ENCODE data around the gene TMEM121.

Gene TMEM121

GRCh38 chr14:105525861-105526775, at the start of gene TMEM121:
Gene TMEM121 (plus strand): TSS chr14:105526583. CDS start chr14:105528835, 2,252 bp downstream.
- no peak for DNase-seq (ENCODE audit: low spot score)
- no peak for FAIRE-seq

GRCh38 chr14:105476831-105477659, 49.3 kb upstream of the TMEM121 start:
- DNase-seq (ENCODE audit: low spot score) = no peak
- no peak for FAIRE-seq

GRCh38 chr14:105477660-105478397, 48.6 kb upstream of the TMEM121 start:
- FAIRE-seq = no peak

GRCh38 chr14:105478398-105479251, 47.8 kb upstream of the TMEM121 start:
- DNase-seq (ENCODE audit: low spot score) (no peak), FAIRE-seq (no peak)

More at GRCh38 chr14:105477660-105478397, 48.6 kb upstream of the TMEM121 start:
- no peak for DNase-seq (ENCODE audit: low spot score)

- no peak for DNase-seq (ENCODE audit: low spot score)
- no peak for FAIRE-seq
Observed at GRCh38 chr14:105479431-105480158, 46.8 kb upstream of the TMEM121 start.

- no peak for FAIRE-seq
- no peak for DNase-seq (ENCODE audit: low spot score)
Observed at GRCh38 chr14:105480199-105480746, 46.1 kb upstream of the TMEM121 start.

- DNase-seq (ENCODE audit: low spot score) = peak; percentile 72
- FAIRE-seq = no peak
Observed at GRCh38 chr14:105480807-105481801, 45.3 kb upstream of the TMEM121 start.

- DNase-seq (ENCODE audit: low spot score) = peak; percentile 91
- FAIRE-seq = no peak
Observed at GRCh38 chr14:105481886-105482457, 44.4 kb upstream of the TMEM121 start.

- no peak for DNase-seq (ENCODE audit: low spot score)
- no peak for FAIRE-seq
Observed at GRCh38 chr14:105482486-105483110, 43.8 kb upstream of the TMEM121 start.

GRCh38 chr14:105483300-105484068, 42.9 kb upstream of the TMEM121 start:
- FAIRE-seq = no peak
- no peak for DNase-seq (ENCODE audit: low spot score)

- FAIRE-seq = no peak
- no peak for DNase-seq (ENCODE audit: low spot score)
Observed at GRCh38 chr14:105484069-105484996, 42.0 kb upstream of the TMEM121 start.

GRCh38 chr14:105484997-105485393, 41.4 kb upstream of the TMEM121 start:
- no peak for FAIRE-seq
- no peak for DNase-seq (ENCODE audit: low spot score)

GRCh38 chr14:105485739-105486162, 40.6 kb upstream of the TMEM121 start:
- DNase-seq (ENCODE audit: low spot score) (no peak), FAIRE-seq (no peak)

- no peak for FAIRE-seq
- no peak for DNase-seq (ENCODE audit: low spot score)
Observed at GRCh38 chr14:105486163-105486973, 40.0 kb upstream of the TMEM121 start, which contains the start of gene CRIP1. Gene CRIP1 (plus strand): TSS chr14:105486886. CDS start chr14:105487260, 374 bp downstream.
